ENCODE results near the gene FGF12. TPM values are rescaled to one million over a fixed set of nuclear protein-coding genes. Genes with fewer than 3 reads are reported as not detected.

Gene FGF12
- polyA plus RNA-seq, 12 donors: 1.8 to 15.5 (median 2.8) TPM; not detected in 1

DNA sequence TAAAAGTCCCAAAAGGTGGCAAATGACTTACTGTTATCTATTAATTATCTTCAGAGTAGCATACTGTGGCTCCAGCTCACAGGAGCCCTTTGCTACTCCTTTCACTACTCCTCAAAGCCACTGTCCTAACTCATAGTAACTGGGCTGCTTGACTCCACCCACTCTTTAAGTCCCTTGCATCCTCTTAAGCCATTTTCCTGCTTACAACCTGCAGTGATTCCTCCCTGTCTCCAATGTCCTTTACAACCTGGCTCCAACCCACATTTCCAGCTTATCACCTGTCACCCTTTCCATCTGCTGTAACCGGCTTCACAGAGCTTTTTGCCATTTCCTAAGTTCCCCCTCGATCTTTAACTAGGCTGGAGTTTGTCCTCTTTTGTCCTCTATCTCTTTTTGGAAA, 388.1 kb downstream of the FGF12 start:
- no peak for DNase-seq

DNA sequence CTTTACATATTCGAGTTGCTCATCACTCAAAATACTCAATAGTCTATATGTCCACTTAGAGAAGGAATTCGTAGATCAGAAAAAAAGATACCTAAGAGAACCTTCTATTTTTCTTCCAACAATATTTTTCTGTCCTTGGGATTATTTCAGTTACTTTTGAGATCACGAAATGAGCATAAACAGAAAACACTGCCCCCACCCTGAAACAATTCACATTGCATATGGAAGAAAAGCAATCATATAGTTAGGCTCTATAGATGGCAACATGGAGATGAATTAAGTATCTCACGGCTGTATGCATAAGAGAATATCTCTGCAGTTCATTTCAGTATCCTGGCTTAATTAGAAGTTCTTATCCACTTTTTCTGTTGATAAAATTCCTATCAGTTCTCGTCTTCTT, 391.1 kb downstream of the FGF12 start:
- no peak for DNase-seq

DNA sequence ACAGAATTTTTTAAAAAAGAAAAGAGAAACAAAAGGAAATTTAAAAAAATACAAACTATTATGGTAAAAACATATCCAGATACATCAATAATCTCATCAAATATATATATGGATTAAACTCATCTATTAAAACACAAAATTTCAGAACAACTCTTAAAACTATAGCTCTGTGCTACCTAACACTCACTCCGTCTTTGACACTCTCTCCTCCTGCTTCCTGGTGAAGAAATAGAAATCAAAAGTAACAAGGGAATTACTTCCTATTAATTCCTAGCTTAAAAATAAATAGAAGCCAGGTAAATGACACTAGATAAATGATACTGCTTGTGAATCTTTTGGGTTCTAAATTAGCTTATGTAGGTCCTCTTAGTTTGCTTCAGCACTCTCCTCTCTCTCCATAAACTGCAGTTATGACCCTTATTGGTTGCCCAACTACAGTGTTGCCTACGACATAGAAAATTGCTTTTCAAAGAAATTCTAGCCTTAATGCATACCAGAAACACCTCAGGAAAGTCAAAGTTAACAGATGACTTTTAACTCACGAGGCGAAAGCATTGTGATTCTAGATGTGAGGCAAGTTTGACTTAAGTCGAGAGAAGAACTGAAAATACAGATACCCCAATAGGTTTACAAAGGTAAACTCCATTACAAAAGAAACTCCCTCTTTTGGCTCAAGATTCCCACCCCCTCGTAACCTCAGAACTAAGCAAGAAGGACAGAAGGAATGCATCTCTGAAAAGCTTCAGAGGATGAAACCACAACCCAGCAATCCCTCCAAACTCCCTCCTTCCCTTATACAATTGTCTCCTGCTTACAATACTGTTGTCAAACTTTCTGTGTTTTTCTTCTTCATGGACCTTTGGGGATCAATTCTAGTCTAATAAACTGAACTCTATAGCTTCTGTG, 394.7 kb downstream of the FGF12 start:
- no peak for DNase-seq

- no peak for DNase-seq
Observed at GRCh38 chr3:192331749-192332385, 395.5 kb downstream of the FGF12 start.

- no peak for DNase-seq
Observed at GRCh38 chr3:192326656-192327055, 400.7 kb downstream of the FGF12 start.

DNA sequence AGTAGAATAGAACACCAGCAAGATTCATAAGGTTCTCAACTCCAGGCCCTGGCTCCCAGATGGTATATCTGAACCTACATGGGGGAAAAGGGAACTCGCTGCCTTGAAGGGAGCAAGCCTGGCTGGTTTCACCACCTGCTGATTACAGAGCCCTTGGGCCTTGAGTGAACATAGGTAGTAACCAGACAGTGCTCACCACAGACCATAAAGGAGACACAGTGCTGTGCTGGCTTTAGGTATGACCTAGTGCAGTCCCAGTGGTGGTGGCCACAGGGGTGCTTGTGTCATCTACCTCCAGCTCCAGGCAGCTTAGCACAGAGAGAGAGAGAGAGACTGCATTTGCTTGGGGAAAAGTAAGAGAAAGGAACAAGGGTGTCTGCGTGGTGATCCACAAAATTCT, 409.8 kb downstream of the FGF12 start:
- DNase-seq: no peak

DNA sequence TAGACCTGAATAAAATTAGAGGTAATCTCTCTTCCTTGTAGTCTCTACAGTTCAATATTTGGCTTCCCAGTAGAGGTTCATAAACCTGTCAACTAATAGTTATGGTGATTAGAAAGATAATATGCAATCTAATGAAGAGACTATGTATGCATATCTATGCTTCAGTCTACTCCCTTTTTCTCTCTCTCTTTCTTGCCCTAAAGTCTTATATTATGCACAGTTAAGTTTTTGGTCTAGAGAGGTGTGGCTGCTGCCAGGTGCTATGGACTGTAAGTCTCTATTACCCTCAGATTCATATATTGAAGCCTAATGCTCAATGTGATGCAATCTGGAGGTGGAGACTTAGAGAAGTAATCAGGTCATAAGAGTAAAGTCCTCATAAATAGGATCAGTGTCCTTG, 413.7 kb downstream of the FGF12 start:
- DNase-seq: no peak

- no peak for DNase-seq
Observed at GRCh38 chr3:192307631-192308030, 419.7 kb downstream of the FGF12 start.

DNA sequence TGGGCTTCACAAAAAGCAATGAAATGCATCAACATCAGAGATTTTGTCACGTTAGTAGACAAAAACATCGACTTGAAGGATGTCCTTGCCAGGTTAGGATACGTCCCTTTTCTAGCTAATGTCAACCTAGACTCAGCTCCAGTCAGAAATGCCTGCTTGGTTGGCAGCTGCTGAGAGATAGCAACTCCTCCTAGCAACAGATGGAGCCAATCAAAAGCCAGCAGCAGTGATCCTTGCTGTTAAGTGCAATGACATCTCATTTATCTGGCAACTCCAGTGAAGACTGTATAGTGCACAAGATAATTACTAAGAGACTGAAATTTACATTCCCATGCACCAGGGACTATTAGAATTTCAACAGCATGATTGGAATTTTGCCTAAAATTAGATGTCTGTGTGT, 424.1 kb downstream of the FGF12 start:
- no peak for DNase-seq

GRCh38 chr3:192302721-192303120, 424.6 kb downstream of the FGF12 start:
- no peak for DNase-seq

GRCh38 chr3:192299921-192300320, 427.4 kb downstream of the FGF12 start:
- no peak for DNase-seq

GRCh38 chr3:192296845-192297244, 430.5 kb downstream of the FGF12 start:
- no peak for DNase-seq

GRCh38 chr3:192284443-192285072, 442.8 kb downstream of the FGF12 start:
- no peak for DNase-seq

GRCh38 chr3:192281207-192281880, 446.0 kb downstream of the FGF12 start:
- no peak for DNase-seq

DNA sequence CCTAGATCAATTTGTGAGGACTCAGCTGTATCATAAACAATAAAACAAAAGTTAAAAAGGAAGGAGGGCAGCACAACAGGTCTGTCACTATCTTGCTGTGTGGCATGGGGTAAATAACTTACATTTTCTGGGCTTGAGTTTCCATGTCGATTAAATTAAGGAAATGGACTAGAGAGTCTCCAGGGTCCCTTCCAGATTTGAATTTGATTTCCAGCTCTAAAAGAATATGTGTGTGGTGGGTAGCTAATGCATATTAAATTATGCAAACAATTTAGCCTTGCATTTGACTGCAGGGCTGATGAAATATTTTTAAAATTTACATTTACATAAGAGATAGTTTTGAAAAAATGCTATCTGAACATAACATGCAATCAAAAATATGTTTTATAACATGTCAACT, 447.7 kb downstream of the FGF12 start:
- no peak for DNase-seq

- DNase-seq: no peak
Observed at GRCh38 chr3:192277477-192277876, 449.9 kb downstream of the FGF12 start.

GRCh38 chr3:192275741-192276355, 451.5 kb downstream of the FGF12 start:
- no peak for DNase-seq

DNA sequence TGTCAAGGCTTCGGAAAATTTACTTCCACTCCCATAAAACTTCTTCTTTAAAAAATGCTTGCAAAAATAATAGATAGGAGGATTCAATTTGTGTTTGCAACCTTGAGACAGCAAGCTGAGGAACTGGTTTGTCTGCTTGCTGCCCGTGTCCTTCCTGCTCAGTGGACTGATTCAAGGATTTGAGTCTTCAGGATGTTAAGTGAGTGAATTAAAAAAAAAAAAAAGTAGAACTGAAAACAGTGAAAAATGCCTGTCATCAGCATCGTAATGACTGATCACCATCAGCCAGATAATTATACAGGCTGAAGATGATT, 453.7 kb downstream of the FGF12 start:
- no peak for DNase-seq

DNA sequence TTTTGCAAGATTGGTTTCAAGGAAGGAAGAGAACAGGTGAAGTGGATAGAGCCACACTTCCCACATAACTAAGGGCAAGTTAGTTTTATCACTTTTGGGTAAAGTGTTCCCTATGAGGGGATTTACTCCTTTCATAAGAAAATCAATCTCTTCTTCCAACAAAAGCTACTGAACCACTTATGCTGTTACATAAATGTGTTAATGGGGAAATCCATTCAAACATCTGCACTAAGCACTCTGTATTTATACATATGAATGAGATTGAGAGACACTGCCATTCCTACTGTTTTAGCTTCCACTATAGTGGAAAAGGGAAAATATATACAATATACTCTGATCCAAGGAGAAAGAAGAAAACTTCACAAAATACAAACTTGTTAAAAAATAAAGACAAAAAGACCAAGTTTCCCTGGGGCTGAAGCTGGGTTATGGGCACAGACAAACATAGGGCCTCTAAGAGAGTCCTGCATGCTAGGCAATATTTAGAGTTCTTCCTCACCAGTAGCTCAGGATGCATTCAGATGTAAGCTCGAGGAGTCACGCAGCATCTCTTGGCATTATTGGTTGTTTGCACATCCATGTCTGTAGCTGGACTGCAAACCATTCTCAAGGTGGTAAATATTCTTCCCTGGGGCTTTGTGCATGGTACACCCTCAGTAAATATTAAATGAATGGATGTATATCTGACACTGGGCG, 454.2 kb downstream of the FGF12 start:
- DNase-seq: no peak

- DNase-seq: peak; percentile 29
Observed at GRCh38 chr3:192262001-192262400, 465.3 kb downstream of the FGF12 start.

DNA sequence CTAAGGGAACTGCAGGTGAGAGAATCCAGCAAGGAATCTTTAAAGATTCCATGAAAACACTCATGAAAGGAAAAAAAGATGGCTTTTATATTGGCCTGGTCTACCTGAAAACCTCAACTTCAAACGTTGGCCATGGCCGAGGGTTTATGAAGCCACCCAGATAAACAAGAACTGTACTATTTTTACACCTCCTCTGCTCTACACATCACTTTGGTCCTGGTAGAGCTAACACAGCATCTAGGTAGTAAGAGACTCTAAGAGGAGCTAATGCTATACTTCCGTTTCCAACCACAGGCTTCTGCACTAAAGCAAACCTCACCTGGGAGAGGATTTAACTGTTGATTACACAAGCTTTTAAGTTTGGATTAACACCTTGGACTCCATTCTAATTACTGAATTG, 466.2 kb downstream of the FGF12 start:
- DNase-seq: no peak
